ENCODE results near the gene RAB40B. TPM values are rescaled to one million over a fixed set of nuclear protein-coding genes. Genes with fewer than 3 reads are reported as not detected.
A peak's percentile ranks its signal among the peaks of the same experiment; 100 is the strongest.

The RAB40B gene
- total and polyA plus RNA-seq, 2 of the 4 experiments (the other 2 are of a cell fraction), result 14.9 to 20.0 TPM

DNA sequence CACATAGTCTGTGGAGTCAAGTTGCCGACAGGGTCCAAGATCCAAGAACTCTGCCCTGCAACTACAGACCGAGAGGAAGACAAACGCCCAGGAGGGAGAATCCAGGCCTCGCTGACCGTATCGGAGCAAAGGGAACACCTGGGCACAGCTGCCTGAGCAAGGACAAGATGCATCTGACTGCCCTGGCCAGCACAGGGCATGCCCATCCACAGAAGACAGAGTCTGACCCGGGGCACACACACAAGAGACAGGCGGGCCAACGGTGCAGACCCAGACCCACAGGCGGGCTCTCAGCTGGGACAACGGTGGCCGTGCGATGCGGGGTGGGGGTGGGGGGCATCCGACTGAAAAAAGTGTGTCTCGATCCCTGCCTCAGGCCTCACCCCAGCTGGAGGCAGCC is 6.2 kb downstream of the RAB40B start:
- dilution Hi-C loops (cut with HindIII; ENCODE audit: low sequenced_read_pairs, unreplicated experiment) (no loop called here), in situ Hi-C loops (cut with MboI; ENCODE audit: low sequenced_read_pairs) (no loop called here)
- 72% methylated on average over 4 of the region's 16 CpGs; no CpG with 5 or more reads in 1 of the 2 experiments for WGBS, 2 experiments (ENCODE audit: extremely low coverage in 2 of 2, insufficient read length in 1 of 2)

More for the DNA sequence above, 6.2 kb downstream of the RAB40B start:
- Histone ChIP-seq H2AK5ac (ENCODE audit: low read depth, low read length) (no peak overlapping the region), H2AK9ac (replicated peaks; ENCODE audit: low read depth, low read length, poor library complexity) (no peak overlapping the region), H2BK15ac (ENCODE audit: low read depth, low read length) (no peak overlapping the region), H3K9ac (ENCODE audit: low read depth, low read length) (no peak overlapping the region), H2AFZ (replicated peaks; ENCODE audit: low read length, poor library complexity) (peak overlapping the region; percentile 6), H3K9me1 (ENCODE audit: insufficient read depth, low read length) (no peaks in the 10 kb centered on the region), H3K4me2 (ENCODE audit: low read depth, low read length) (no peak overlapping the region), H3K18ac (ENCODE audit: low read depth, low read length) (no peak overlapping the region), H3K4ac (ENCODE audit: low read depth, low read length) (no peak overlapping the region), H2BK120ac (ENCODE audit: low read depth, low read length) (no peak overlapping the region), H3K4me3 (ENCODE audit: insufficient read depth, low read depth, low read length) (no peak overlapping the region), H4K8ac (ENCODE audit: low read depth in 2 of 2, low read length in 2 of 2) (no peak overlapping the region), H3K4me1 (ENCODE audit: control insufficient read depth, insufficient read depth, low read length) (peaks cover 2% of the 10 kb centered on the region; the same call in 1 of the 2 replicates), H3K79me1 (ENCODE audit: low read depth in 1 of 2, low read length in 2 of 2) (peaks cover 0 to 7% of the 10 kb centered on the region in 2 experiments; a peak in 2 of 4 replicates), H3K23ac (ENCODE audit: low read depth, low read length) (no peak overlapping the region), H3K36me3 (ENCODE audit: control insufficient read depth, insufficient read depth, low read length) (no peaks in the 10 kb centered on the region; the same call in 1 of the 2 replicates), H2BK20ac (ENCODE audit: low read depth, low read length) (no peak overlapping the region), H4K91ac (ENCODE audit: insufficient read depth, low read depth, low read length) (no peak overlapping the region), H4K20me1 (ENCODE audit: insufficient read depth, low read length) (no peaks in the 10 kb centered on the region; the same call in 1 of the 2 replicates), H2BK5ac (ENCODE audit: low read depth, low read length, poor library complexity, severe bottlenecking) (no peak overlapping the region), H3K56ac (ENCODE audit: extremely low read depth, insufficient read depth, low read length) (no peak overlapping the region), H3K27me3 (ENCODE audit: control insufficient read depth, insufficient read depth, low read length) (no peaks in the 10 kb centered on the region; the same call in 1 of the 2 replicates), H3K14ac (replicated peaks; ENCODE audit: low read depth, low read length) (no peak overlapping the region), H3K27ac (ENCODE audit: insufficient read depth, low read length) (no peak overlapping the region), H4K5ac (ENCODE audit: low read depth, low read length) (no peak overlapping the region), H3K9me3 (ENCODE audit: control insufficient read depth, insufficient read depth, low read length) (peaks cover 2% of the 10 kb centered on the region)
- no TSS peak for BruUV-seq (replicated peaks)
- no peak for TF ChIP-seq MAFK (IDR thresholded peaks at IDR 0.05; ENCODE audit: low read depth, low read length)
- TF ChIP-seq RAD21 (IDR thresholded peaks at IDR 0.05; ENCODE audit: low read length), result no peak
- no peak for TF ChIP-seq CEBPB (IDR thresholded peaks at IDR 0.05; ENCODE audit: low read depth, low read length)
- no peak for TF ChIP-seq MXI1 (IDR thresholded peaks at IDR 0.05; ENCODE audit: borderline replicate concordance, low read depth, low read length)
- TF ChIP-seq SMC3 (IDR thresholded peaks at IDR 0.05; ENCODE audit: low read depth, low read length), result no peak
- no peak for TF ChIP-seq MAZ (IDR thresholded peaks at IDR 0.05; ENCODE audit: borderline replicate concordance, low read depth, low read length)
- no peak for TF ChIP-seq RFX5 (IDR thresholded peaks at IDR 0.05; ENCODE audit: low read depth, low read length)
- TF ChIP-seq NFE2L2 (IDR thresholded peaks at IDR 0.05; ENCODE audit: low read depth, low read length), result no peak
- intact Hi-C loops (cut with micrococcal nuclease), result no loop called here
- ChIA-PET POLR2A (ENCODE audit: unreplicated experiment) (no interaction called here), CTCF (no interaction called here)
- DNase-seq (no peak), ATAC-seq (ENCODE audit: low read depth) (no peak)
